ENCODE results near the gene PSTK.

PSTK gene

GRCh38 chr10:122980209-122981065 is at the start of gene PSTK:
TSS of gene PSTK (plus strand) at chr10:122980401. CDS start at chr10:122980480, 79 bp downstream.
- DNase-seq: peak; percentile 91

- DNase-seq: peak; percentile 92
These were observed 48.9 kb upstream of the PSTK start for GRCh38 chr10:122931088-122931906.

- DNase-seq: no peak
These were observed 40.9 kb upstream of the PSTK start for GRCh38 chr10:122939133-122939855.

- DNase-seq: peak; percentile 69
These were observed 40.2 kb upstream of the PSTK start for GRCh38 chr10:122939856-122940543.

- no peak for DNase-seq
These were observed 30.9 kb upstream of the PSTK start for GRCh38 chr10:122949296-122949695.

- peak; percentile 99 for DNase-seq
These were observed 26.1 kb upstream of the PSTK start, which contains the start of gene C10orf88 for GRCh38 chr10:122953902-122954730. TSS of gene C10orf88 (minus strand) at chr10:122954227. CDS start at chr10:122954178, 49 bp downstream.

GRCh38 chr10:122954731-122955050 is 25.5 kb upstream of the PSTK start:
- no peak for DNase-seq

- no peak for DNase-seq
These were observed 24.3 kb upstream of the PSTK start for GRCh38 chr10:122955892-122956291.

- no peak for DNase-seq
These were observed 22.7 kb upstream of the PSTK start for GRCh38 chr10:122957474-122957873.

GRCh38 chr10:122962405-122962804 is 17.8 kb upstream of the PSTK start:
- no peak for DNase-seq

- DNase-seq: no peak
These were observed 13.3 kb upstream of the PSTK start for GRCh38 chr10:122966879-122967278.

- no peak for DNase-seq
These were observed 11.5 kb upstream of the PSTK start for GRCh38 chr10:122968698-122969097.

GRCh38 chr10:122974023-122974422 is 6.2 kb upstream of the PSTK start:
- DNase-seq: no peak

- no peak for DNase-seq
These were observed 5.6 kb upstream of the PSTK start for GRCh38 chr10:122974543-122975064.

- DNase-seq: peak; percentile 72
These were observed 864 bp downstream of the PSTK start for GRCh38 chr10:122981066-122981464.

- no peak for DNase-seq
These were observed 3.7 kb downstream of the PSTK start for GRCh38 chr10:122983898-122984297.

GRCh38 chr10:122984708-122985107 is 4.5 kb downstream of the PSTK start:
- DNase-seq: no peak

GRCh38 chr10:122986335-122986734 is 6.1 kb downstream of the PSTK start:
- no peak for DNase-seq

- DNase-seq: no peak
These were observed 8.3 kb downstream of the PSTK start for GRCh38 chr10:122988501-122988900.

GRCh38 chr10:122990278-122990677 is 10.1 kb downstream of the PSTK start:
- no peak for DNase-seq

GRCh38 chr10:122992031-122992585 is 11.9 kb downstream of the PSTK start:
- DNase-seq: no peak

Data from hematopoietic multipotent progenitor cell treated with erythropoietin and hydrocortisone succinate and interleukin-3 and kit ligand, for 8 days (in vitro differentiated cells).